HFFc6 (cell line): Measurements from ENCODE around the gene FBXO42. TPM values are rescaled to one million over a fixed set of nuclear protein-coding genes. Genes with fewer than 3 reads are reported as not detected.
"Not testable (repeated sequence)": the region's sequence is repeated elsewhere in the genome, so short reads cannot be mapped to it uniquely, and the experiment has no call there.

ENCODE experiments used
- DNase-seq: peaks from one replicate; pipeline ENCODE4 v3.0.0-alpha.2; 2018
- H3K27ac Mint-ChIP-seq: 2 replicates; pipeline ENCODE4 v1.8.0; 2020; ENCODE audit warnings: mild to moderate bottlenecking, mixed read lengths
- H3K27me3 Mint-ChIP-seq: 2 replicates; pipeline ENCODE4 v1.8.0; 2021; ENCODE audit warnings: mild to moderate bottlenecking, moderate library complexity, mixed read lengths; ENCODE audit not compliant: insufficient read depth
- H3K36me3 Mint-ChIP-seq: 2 replicates; pipeline ENCODE4 v1.8.0; 2021; ENCODE audit warnings: low read depth, mixed read lengths
- H3K4me1 Mint-ChIP-seq: 2 replicates; pipeline ENCODE4 v1.8.0; 2020; ENCODE audit warnings: low read depth, mixed read lengths
- H3K4me3 Mint-ChIP-seq: 2 replicates; pipeline ENCODE4 v1.8.0; 2020; ENCODE audit warnings: mild to moderate bottlenecking, moderate library complexity, mixed read lengths
- H3K9me3 Mint-ChIP-seq: 2 replicates; pipeline ENCODE4 v1.8.0; 2020; ENCODE audit warnings: mild to moderate bottlenecking, mixed read lengths
- CTCF ChIP-seq: fragments of 200-600 bp; sonication (generic); IDR thresholded peaks from 2 replicates; pipeline ENCODE4 v1.5.0; 2021; ENCODE audit warnings: antibody characterized with exemption, mild to moderate bottlenecking
- total RNA-seq, 6 experiments: library from RNA; stranded (reverse); fragmentation: NEBNext Ultra II Directional; extraction: Animal tissue kit (Norgen Biotek cat#: 25700); gene quantifications; 2 replicates in 1 of 6; 3 replicates in 5 of 6; pipeline ENCODE4 v1.2.3, GENCODE V29; 2021

The FBXO42 gene
- total RNA-seq, 6 experiments from 2014 or later = 11.5 to 15.2 (median 13.4) TPM

GRCh38 chr1:16348414-16349182 is 3.7 kb downstream of the FBXO42 start:
- peak; percentile 93 for DNase-seq
- no peaks in the 10 kb centered on the region; the same call in 1 of the 2 replicates for H3K27me3 Mint-ChIP-seq

GRCh38 chr1:16343276-16343675 is 9.0 kb downstream of the FBXO42 start:
- H3K4me1 Mint-ChIP-seq = peaks cover 12% of the 10 kb centered on the region
- not testable (repeated sequence) for DNase-seq, H3K27ac Mint-ChIP-seq, H3K36me3 Mint-ChIP-seq, H3K9me3 Mint-ChIP-seq, H3K27me3 Mint-ChIP-seq, H3K4me3 Mint-ChIP-seq

More at GRCh38 chr1:16348414-16349182, 3.7 kb downstream of the FBXO42 start:
- peaks cover 37% of the 10 kb centered on the region for H3K4me1 Mint-ChIP-seq
- H3K4me3 Mint-ChIP-seq = 0 out of 2 replicates have a peak overlapping the region, but pooled peaks have one; percentile 35
- no peak for TF ChIP-seq CTCF
- peak overlapping the region; percentile 84 for H3K27ac Mint-ChIP-seq
- no peaks in the 10 kb centered on the region for H3K9me3 Mint-ChIP-seq
- peaks cover 4% of the 10 kb centered on the region; the same call in 1 of the 2 replicates for H3K36me3 Mint-ChIP-seq

- no peaks in the 10 kb centered on the region for H3K27me3 Mint-ChIP-seq
- no peaks in the 10 kb centered on the region; the same call in 1 of the 2 replicates for H3K36me3 Mint-ChIP-seq
- DNase-seq = no peak
- no peak for TF ChIP-seq CTCF
- no peak overlapping the region for H3K27ac Mint-ChIP-seq
- no peaks in the 10 kb centered on the region for H3K9me3 Mint-ChIP-seq
- H3K4me3 Mint-ChIP-seq = no peak overlapping the region
- H3K4me1 Mint-ChIP-seq = peaks cover 8% of the 10 kb centered on the region; the same call in 1 of the 2 replicates
These were observed 9.8 kb downstream of the FBXO42 start for GRCh38 chr1:16342331-16343062.

GRCh38 chr1:16340673-16341072 is 11.6 kb downstream of the FBXO42 start:
- H3K4me1 Mint-ChIP-seq = peaks cover 8% of the 10 kb centered on the region; the same call in 1 of the 2 replicates
- no peak for TF ChIP-seq CTCF
- no peaks in the 10 kb centered on the region for H3K27me3 Mint-ChIP-seq
- no peaks in the 10 kb centered on the region; the same call in 1 of the 2 replicates for H3K36me3 Mint-ChIP-seq
- no peak for DNase-seq
- H3K9me3 Mint-ChIP-seq = no peaks in the 10 kb centered on the region
- H3K27ac Mint-ChIP-seq = no peak overlapping the region
- no peak overlapping the region for H3K4me3 Mint-ChIP-seq

GRCh38 chr1:16338961-16339360 is 13.3 kb downstream of the FBXO42 start:
- H3K36me3 Mint-ChIP-seq = no peaks in the 10 kb centered on the region
- H3K27ac Mint-ChIP-seq = no peak overlapping the region
- no peaks in the 10 kb centered on the region for H3K27me3 Mint-ChIP-seq
- H3K9me3 Mint-ChIP-seq = no peaks in the 10 kb centered on the region
- no peak for DNase-seq
- no peak overlapping the region for H3K4me3 Mint-ChIP-seq
- TF ChIP-seq CTCF = no peak
- peaks cover 14% of the 10 kb centered on the region for H3K4me1 Mint-ChIP-seq
